Right lobe of liver (tissue), 6 donors: ENCODE data around the gene SSC5D. TPM values are rescaled to one million over a fixed set of nuclear protein-coding genes. Genes with fewer than 3 reads are reported as not detected.

ENCODE experiments used
- ATAC-seq, 4 donors: fragments of 200-7000 bp; cut with Tn5 transposase; one replicate each; pipeline ENCODE4 v1.9.1; 2020; ENCODE audit warnings: mild to moderate bottlenecking in 4 of 4, moderate library complexity in 4 of 4
- DNase-seq, 3 donors: peaks; one replicate each; pipeline ENCODE4 v3.0.0-alpha.2; 2020
- H3K27ac ChIP-seq, 3 donors: fragments of 200-600 bp; one replicate each; pipeline ENCODE4 v1.8.0; 2022
- H3K27me3 ChIP-seq, 2 donors: fragments of 200-600 bp; one replicate each; pipeline ENCODE4 v1.8.0; 2022
- H3K36me3 ChIP-seq, 4 donors: fragments of 200-600 bp; sonication (generic) in 1 of 4; one replicate each; pipeline versions ENCODE4 v1.5.1 to v1.8.0; 2017 to 2022; ENCODE audit warnings: control low read depth in 1 of 4
- H3K4me1 ChIP-seq, 4 donors: fragments of 200-600 bp; sonication (generic) in 1 of 4; one replicate each; pipeline versions ENCODE4 v1.5.1 to v1.8.0; 2017 to 2022; ENCODE audit warnings: control low read depth in 1 of 4
- H3K4me3 ChIP-seq, 3 donors: fragments of 200-600 bp; one replicate each; pipeline ENCODE4 v1.8.0; 2022
- H3K9me3 ChIP-seq, 4 donors: fragments of 200-600 bp; sonication (generic) in 1 of 4; one replicate each; pipeline versions ENCODE4 v1.5.1 to v1.8.0; 2017 to 2022; ENCODE audit warnings: control low read depth in 1 of 4
- POLR2A ChIP-seq: fragments of 450-650 bp; IDR thresholded peaks from one replicate; pipeline ENCODE4 v1.6.1; 2017; ENCODE audit warnings: antibody characterized with exemption, mild to moderate bottlenecking
- WGBS: methylation state at CpG from one replicate; pipeline ENCODE4 v1.1.6; 2018; ENCODE audit warnings: low coverage, low lambda C conversion rate; ENCODE audit not compliant: insufficient coverage; ENCODE audit errors: missing lambda C conversion rate; 5-methylcytosine and 5-hydroxymethylcytosine counted together
- intact Hi-C, 2 donors: fragments of 100-400 bp; cut with DNase I; formaldehyde crosslinking; loops; one replicate each; pipeline versions ENCODE4 v1.11.2 to v1.14.1; 2022
- total RNA-seq, 6 experiments: library from RNA; depleted of rRNA in 2 of 6; stranded (reverse); fragments of >200 nt in 2 of 6; fragmentation: NEBNext Ultra II Directional in 3 of 6; extraction: Animal tissue kit (Norgen Biotek cat#: 25700) in 3 of 6; gene quantifications; one replicate each; pipeline versions ENCODE4 v1.1.0 to v1.2.4, GENCODE V29; 2016 to 2023
- TF ChIP-seq, protein P1 (sequence below), 4 donors: fragments of 200-600 bp in 3 of 4; fragments of 450-650 bp in 1 of 4; IDR thresholded peaks; one replicate each; pipeline versions ENCODE4 v1.5.1 to v1.8.0; 2016 to 2022; ENCODE audit warnings: antibody characterized with exemption in 4 of 4, mild to moderate bottlenecking in 2 of 4
- donor health status: DM: no; HTN: yes; CAD: no.
- donor health status: DM: no; HTN: no; CAD: no.
- donor health status: DM: no; HTN: no; CAD: no.
- donor health status: DM: no; HTN: yes; CAD: no.
- donor health status: DM: no; HTN: yes; CAD: no.

Gene SSC5D
- total RNA-seq, 6 experiments from 2014 or later: 0.35 to 1.6 (median 1.2) TPM

DNA sequence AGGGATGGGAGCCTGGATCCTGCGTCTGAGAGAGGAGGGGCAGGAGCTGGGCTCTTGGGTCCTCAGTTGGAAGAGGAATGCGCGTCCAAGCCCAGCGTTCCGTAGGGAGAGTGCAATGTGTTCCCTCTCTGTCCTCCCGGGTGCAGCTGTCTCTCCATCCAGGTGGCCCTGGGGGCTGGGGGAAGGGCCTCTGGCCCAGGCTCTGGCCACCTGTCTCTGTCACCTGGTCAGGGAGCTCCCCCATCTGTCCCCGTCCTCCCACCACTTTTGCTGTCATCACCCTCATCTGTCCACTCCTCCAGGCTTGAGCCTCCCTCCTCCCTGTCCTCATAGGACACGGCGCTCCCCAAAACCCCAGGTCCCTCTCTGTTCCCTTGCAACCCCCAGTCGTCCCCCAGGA is 52.4 kb downstream of the SSC5D start:
- DNase-seq (no peak), ATAC-seq (no peak)
- WGBS: 43% methylated on average over 4 of the region's 10 CpGs
- Histone ChIP-seq H3K27me3 (no peaks in the 10 kb centered on the region), H3K36me3 (no peaks in the 10 kb centered on the region), H3K4me3 (no peak overlapping the region), H3K9me3 (no peaks in the 10 kb centered on the region), H3K4me1 (no peaks in the 10 kb centered on the region), H3K27ac (no peak overlapping the region)
- TF ChIP-seq POLR2A: no peak
- TF ChIP-seq, protein P1, sequence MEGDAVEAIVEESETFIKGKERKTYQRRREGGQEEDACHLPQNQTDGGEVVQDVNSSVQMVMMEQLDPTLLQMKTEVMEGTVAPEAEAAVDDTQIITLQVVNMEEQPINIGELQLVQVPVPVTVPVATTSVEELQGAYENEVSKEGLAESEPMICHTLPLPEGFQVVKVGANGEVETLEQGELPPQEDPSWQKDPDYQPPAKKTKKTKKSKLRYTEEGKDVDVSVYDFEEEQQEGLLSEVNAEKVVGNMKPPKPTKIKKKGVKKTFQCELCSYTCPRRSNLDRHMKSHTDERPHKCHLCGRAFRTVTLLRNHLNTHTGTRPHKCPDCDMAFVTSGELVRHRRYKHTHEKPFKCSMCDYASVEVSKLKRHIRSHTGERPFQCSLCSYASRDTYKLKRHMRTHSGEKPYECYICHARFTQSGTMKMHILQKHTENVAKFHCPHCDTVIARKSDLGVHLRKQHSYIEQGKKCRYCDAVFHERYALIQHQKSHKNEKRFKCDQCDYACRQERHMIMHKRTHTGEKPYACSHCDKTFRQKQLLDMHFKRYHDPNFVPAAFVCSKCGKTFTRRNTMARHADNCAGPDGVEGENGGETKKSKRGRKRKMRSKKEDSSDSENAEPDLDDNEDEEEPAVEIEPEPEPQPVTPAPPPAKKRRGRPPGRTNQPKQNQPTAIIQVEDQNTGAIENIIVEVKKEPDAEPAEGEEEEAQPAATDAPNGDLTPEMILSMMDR (IDR thresholded peaks at IDR 0.05): no peak
- intact Hi-C loops: no loop called here

DNA sequence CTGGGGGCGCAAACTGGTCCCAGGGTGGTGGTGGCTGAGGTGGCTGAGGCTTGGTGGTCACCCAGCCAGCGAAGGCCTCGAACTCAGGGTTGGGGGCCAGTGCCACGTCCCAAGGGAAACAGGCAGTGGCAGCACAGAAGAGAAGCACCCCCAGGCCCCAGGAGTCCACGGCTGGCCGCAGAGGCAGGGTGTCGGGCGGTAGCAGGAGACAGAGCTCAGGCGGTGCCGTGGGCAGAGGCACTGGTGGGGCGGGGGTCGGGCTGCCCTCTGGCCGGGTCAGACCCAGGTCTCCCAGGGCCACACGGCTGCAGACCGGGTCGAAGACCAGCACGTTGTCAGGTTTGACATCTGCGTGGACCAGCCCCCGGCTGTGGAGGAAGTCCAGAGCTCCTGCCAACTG is 52.9 kb downstream of the SSC5D start:
- TF ChIP-seq, protein P1 (IDR thresholded peaks at IDR 0.05): no peak
- no peak for TF ChIP-seq POLR2A
- 0% methylated on average over 1 of the region's 19 CpGs for WGBS
- Histone ChIP-seq H3K27ac (no peak overlapping the region), H3K4me3 (no peak overlapping the region), H3K27me3 (no peaks in the 10 kb centered on the region), H3K4me1 (no peaks in the 10 kb centered on the region), H3K36me3 (no peaks in the 10 kb centered on the region), H3K9me3 (no peaks in the 10 kb centered on the region)
- intact Hi-C loops: no loop called here
- ATAC-seq: peak in 1 of 4 donors; percentile 12
- no peak for DNase-seq

DNA sequence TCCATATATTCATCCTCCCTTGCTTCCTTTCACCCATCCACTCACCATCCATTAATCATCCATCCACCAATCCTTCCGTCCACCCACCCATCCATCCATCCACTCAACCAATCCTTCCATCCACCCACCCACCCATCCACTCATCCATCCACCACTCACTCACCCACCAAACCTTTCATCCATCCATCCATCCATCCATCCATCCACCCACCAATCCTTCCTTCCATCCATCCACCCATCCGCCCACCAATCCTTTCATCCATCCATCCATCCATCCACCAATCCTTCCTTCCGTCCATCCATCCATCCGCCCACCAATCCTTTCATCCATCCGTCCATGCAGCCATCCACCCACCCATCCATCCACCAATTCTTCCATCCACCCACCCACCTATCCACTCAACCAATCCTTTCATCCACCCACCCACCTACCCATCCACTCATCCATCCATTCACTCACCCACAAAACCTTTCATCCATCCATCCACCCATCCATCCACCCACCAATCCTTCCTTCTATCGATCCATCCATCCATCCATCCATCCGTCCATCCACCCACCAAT is 54.1 kb downstream of the SSC5D start:
- TF ChIP-seq, protein P1 (IDR thresholded peaks at IDR 0.05): no peak
- no peak for TF ChIP-seq POLR2A
- Histone ChIP-seq H3K27me3 (no peaks in the 10 kb centered on the region), H3K9me3 (no peaks in the 10 kb centered on the region), H3K4me3 (no peak overlapping the region), H3K4me1 (no peaks in the 10 kb centered on the region), H3K36me3 (no peaks in the 10 kb centered on the region), H3K27ac (no peak overlapping the region)
- no peak for ATAC-seq
- WGBS: 74% methylated on average over 7 of the region's 7 CpGs
- intact Hi-C loops: no loop called here
- no peak for DNase-seq

- 52% methylated on average over 5 of the region's 5 CpGs for WGBS
- DNase-seq: no peak
- no peaks in the 10 kb centered on the region for H3K36me3 ChIP-seq
- no peak overlapping the region for H3K4me3 ChIP-seq
- no peaks in the 10 kb centered on the region for H3K27me3 ChIP-seq
- no peaks in the 10 kb centered on the region for H3K4me1 ChIP-seq
- no peaks in the 10 kb centered on the region for H3K9me3 ChIP-seq
- intact Hi-C loops: no loop called here
- no peak for TF ChIP-seq POLR2A
- TF ChIP-seq, protein P1 (IDR thresholded peaks at IDR 0.05): no peak
- no peak for ATAC-seq
- no peak overlapping the region for H3K27ac ChIP-seq
Observed at GRCh38 chr19:55543567-55543966, 55.3 kb downstream of the SSC5D start.

DNA sequence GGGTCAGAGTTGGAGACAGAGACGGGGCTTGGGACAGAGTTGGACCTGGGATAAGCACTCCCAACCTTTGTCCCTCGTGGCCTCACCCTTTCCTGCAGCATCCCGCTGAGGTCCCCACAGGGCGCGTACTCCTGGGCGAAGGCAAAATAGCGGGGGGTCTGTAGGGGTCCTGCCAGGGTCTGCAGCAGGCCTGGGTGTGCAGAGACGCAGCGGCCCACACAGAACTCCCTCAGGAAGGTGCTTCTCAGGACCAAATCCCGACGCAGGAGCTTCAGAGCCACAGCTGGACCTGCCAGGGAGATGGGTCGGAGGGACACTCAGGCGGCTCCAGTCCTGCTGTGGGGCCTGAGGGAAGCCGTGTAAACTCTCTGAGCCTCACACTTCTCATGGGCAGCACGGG is 55.8 kb downstream of the SSC5D start:
- no peak for TF ChIP-seq POLR2A
- TF ChIP-seq, protein P1 (IDR thresholded peaks at IDR 0.05): no peak
- no peaks in the 10 kb centered on the region for H3K36me3 ChIP-seq
- H3K4me3 ChIP-seq: no peak overlapping the region
- no peaks in the 10 kb centered on the region for H3K4me1 ChIP-seq
- H3K9me3 ChIP-seq: no peaks in the 10 kb centered on the region
- ATAC-seq: no peak
- intact Hi-C loops: no loop called here
- H3K27me3 ChIP-seq: no peaks in the 10 kb centered on the region
- H3K27ac ChIP-seq: no peak overlapping the region
- no CpG with 5 or more reads among the region's 15 CpGs for WGBS
- DNase-seq: no peak
